IMR-90 (cell line): ENCODE measurements around the gene GPR180. TPM values are rescaled to one million over a fixed set of nuclear protein-coding genes. Genes with fewer than 3 reads are reported as not detected.

Experiments
- ATAC-seq: fragments of 200-7000 bp; cut with Tn5 transposase; 2 replicates; pipeline ENCODE4 v1.9.1; 2020; ENCODE audit warnings: low read depth, mild to moderate bottlenecking, moderate library complexity
- BruUV-seq: library from RNA; stranded (reverse); fragments of 400-500 nt; replicated peaks from 2 replicates; lab custom pipeline; 2021; lab: Mats Ljungman, UMichigan
- CTCF ChIA-PET: fragments of 300-600 bp; formaldehyde crosslinking; extraction: SDS; loops from one replicate; lab custom pipeline; 2021; ENCODE audit warnings: antibody characterized with exemption; lab: Yijun Ruan, JAX
- POLR2A ChIA-PET: fragments of 300-600 bp; sonication (Branson Sonifier 250); formaldehyde crosslinking; loops from one replicate; lab custom pipeline; 2022; ENCODE audit warnings: antibody characterized with exemption; ENCODE audit not compliant: unreplicated experiment; lab: Charles Lee
- DNase-seq: peaks from one replicate; pipeline ENCODE4 v3.0.0; 2013
- H2AFZ ChIP-seq: replicated peaks from 2 replicates; pipeline ENCODE3; 2013; ENCODE audit warnings: low read length, mild to moderate bottlenecking; ENCODE audit not compliant: poor library complexity
- H2AK5ac ChIP-seq: 2 replicates; pipeline ENCODE4 v1.6.1; 2013; ENCODE audit warnings: low read depth, low read length, inconsistent platforms
- H2AK9ac ChIP-seq: replicated peaks from 2 replicates; pipeline ENCODE3; 2013; ENCODE audit warnings: mild to moderate bottlenecking, low read depth, low read length, moderate library complexity; ENCODE audit not compliant: poor library complexity
- H2BK120ac ChIP-seq: 2 replicates; pipeline ENCODE4 v1.6.1; 2013; ENCODE audit warnings: low read depth, low read length, inconsistent platforms
- H2BK15ac ChIP-seq: 3 replicates; pipeline ENCODE4 v1.6.1; 2013; ENCODE audit warnings: low read depth, low read length, inconsistent platforms
- H2BK20ac ChIP-seq: 2 replicates; pipeline ENCODE4 v1.6.1; 2013; ENCODE audit warnings: low read depth, mild to moderate bottlenecking, inconsistent platforms, low read length, moderate library complexity
- H2BK5ac ChIP-seq: 2 replicates; pipeline ENCODE4 v1.6.1; 2013; ENCODE audit warnings: mild to moderate bottlenecking, low read depth, low read length, inconsistent platforms; ENCODE audit not compliant: poor library complexity, severe bottlenecking
- H3K14ac ChIP-seq: replicated peaks from 2 replicates; pipeline ENCODE4 v1.6.1; 2013; ENCODE audit warnings: low read depth, low read length, inconsistent platforms
- H3K18ac ChIP-seq: 2 replicates; pipeline ENCODE4 v1.6.1; 2013; ENCODE audit warnings: low read depth, low read length, control low read depth
- H3K23ac ChIP-seq: 2 replicates; pipeline ENCODE4 v1.6.1; 2013; ENCODE audit warnings: low read depth, low read length, inconsistent platforms
- H3K27ac ChIP-seq: 2 replicates; pipeline ENCODE4 v1.5.1; 2013; ENCODE audit warnings: mild to moderate bottlenecking, control low read depth, low read length; ENCODE audit not compliant: insufficient read depth
- H3K27me3 ChIP-seq: 2 replicates; pipeline ENCODE4 v1.6.1; 2013; ENCODE audit warnings: low read length; ENCODE audit not compliant: control insufficient read depth, insufficient read depth
- H3K36me3 ChIP-seq: 2 replicates; pipeline ENCODE4 v1.6.1; 2013; ENCODE audit warnings: low read length, mixed read lengths; ENCODE audit not compliant: control insufficient read depth, insufficient read depth
- H3K4ac ChIP-seq: 2 replicates; pipeline ENCODE4 v1.6.1; 2013; ENCODE audit warnings: low read depth, low read length, inconsistent platforms
- H3K4me1 ChIP-seq: 2 replicates; pipeline ENCODE4 v1.6.1; 2013; ENCODE audit warnings: low read length, mixed read lengths; ENCODE audit not compliant: control insufficient read depth, insufficient read depth
- H3K4me2 ChIP-seq: 2 replicates; pipeline ENCODE4 v1.6.1; 2013; ENCODE audit warnings: low read depth, mild to moderate bottlenecking, control low read depth, low read length, moderate library complexity
- H3K4me3 ChIP-seq: 2 replicates; pipeline ENCODE4 v1.5.1; 2013; ENCODE audit warnings: low read depth, mild to moderate bottlenecking, control low read depth, low read length, moderate library complexity; ENCODE audit not compliant: insufficient read depth
- H3K56ac ChIP-seq: 2 replicates; pipeline ENCODE4 v1.6.1; 2013; ENCODE audit warnings: low read length, inconsistent platforms; ENCODE audit not compliant: insufficient read depth; ENCODE audit errors: extremely low read depth
- H3K79me1 ChIP-seq, 2 experiments: 2 replicates each; pipeline ENCODE4 v1.6.1; 2013; ENCODE audit warnings: low read length in 2 of 2, inconsistent platforms in 1 of 2, low read depth in 1 of 2
- H3K9ac ChIP-seq: 2 replicates; pipeline ENCODE4 v1.6.1; 2013; ENCODE audit warnings: low read depth, low read length, control low read depth
- H3K9me1 ChIP-seq: 2 replicates; pipeline ENCODE4 v1.6.1; 2013; ENCODE audit warnings: low read length, inconsistent platforms; ENCODE audit not compliant: insufficient read depth
- H3K9me3 ChIP-seq: 2 replicates; pipeline ENCODE4 v1.6.1; 2013; ENCODE audit warnings: low read length; ENCODE audit not compliant: control insufficient read depth, insufficient read depth
- H4K20me1 ChIP-seq: 2 replicates; pipeline ENCODE4 v1.6.1; 2013; ENCODE audit warnings: low read length, inconsistent platforms; ENCODE audit not compliant: insufficient read depth
- H4K5ac ChIP-seq: 2 replicates; pipeline ENCODE4 v1.6.1; 2013; ENCODE audit warnings: mild to moderate bottlenecking, low read depth, low read length, control low read depth
- H4K8ac ChIP-seq, 2 experiments: 2 replicates each; pipeline ENCODE4 v1.6.1; 2013; ENCODE audit warnings: low read depth in 2 of 2, low read length in 2 of 2, control low read depth in 1 of 2, inconsistent platforms in 1 of 2
- H4K91ac ChIP-seq: 2 replicates; pipeline ENCODE4 v1.6.1; 2013; ENCODE audit warnings: low read depth, low read length, inconsistent platforms; ENCODE audit not compliant: insufficient read depth
- BHLHE40 ChIP-seq: fragments of 150-350 bp; IDR thresholded peaks from 2 replicates; pipeline ENCODE4 v1.6.1; 2016; ENCODE audit warnings: mild to moderate bottlenecking, low read depth, low read length
- CEBPB ChIP-seq: IDR thresholded peaks from 2 replicates; pipeline ENCODE4 v1.6.1; 2012; ENCODE audit warnings: low read depth, low read length, improper control_type of control experiment
- CHD1 ChIP-seq: IDR thresholded peaks from 2 replicates; pipeline ENCODE4 v1.6.1; 2012; ENCODE audit warnings: low read depth, low read length, improper control_type of control experiment
- CTCF ChIP-seq: conservative IDR thresholded peaks from 2 replicates; pipeline ENCODE4 v1.5.1; 2012; ENCODE audit warnings: mild to moderate bottlenecking, low read depth, low read length, improper control_type of control experiment
- ELK1 ChIP-seq: fragments of 150-350 bp; IDR thresholded peaks from 2 replicates; pipeline ENCODE4 v1.6.1; 2016; ENCODE audit warnings: low read depth, mild to moderate bottlenecking, low read length, moderate library complexity, borderline replicate concordance
- FOS ChIP-seq: fragments of 150-350 bp; IDR thresholded peaks from 2 replicates; pipeline ENCODE4 v1.6.1; 2016; ENCODE audit warnings: low read depth, low read length
- MAFK ChIP-seq: IDR thresholded peaks from 2 replicates; pipeline ENCODE4 v1.6.1; 2012; ENCODE audit warnings: low read depth, low read length, improper control_type of control experiment
- MAZ ChIP-seq: IDR thresholded peaks from 2 replicates; pipeline ENCODE4 v1.6.1; 2012; ENCODE audit warnings: low read depth, mild to moderate bottlenecking, low read length, improper control_type of control experiment, moderate library complexity, borderline replicate concordance
- MXI1 ChIP-seq: IDR thresholded peaks from 2 replicates; pipeline ENCODE4 v1.6.1; 2012; ENCODE audit warnings: low read depth, mild to moderate bottlenecking, low read length, moderate library complexity, borderline replicate concordance
- NFE2L2 ChIP-seq: fragments of 150-350 bp; IDR thresholded peaks from 2 replicates; pipeline ENCODE4 v1.6.1; 2016; ENCODE audit warnings: low read depth, mild to moderate bottlenecking, low read length
- POLR2A ChIP-seq: IDR thresholded peaks from 2 replicates; pipeline ENCODE4 v1.6.1; 2012; ENCODE audit warnings: mild to moderate bottlenecking, low read depth, low read length
- RAD21 ChIP-seq: IDR thresholded peaks from 2 replicates; pipeline ENCODE4 v1.6.1; 2012; ENCODE audit warnings: low read length, improper control_type of control experiment
- RCOR1 ChIP-seq: IDR thresholded peaks from 2 replicates; pipeline ENCODE4 v1.6.1; 2012; ENCODE audit warnings: mild to moderate bottlenecking, low read length, improper control_type of control experiment; ENCODE audit not compliant: insufficient replicate concordance
- RFX5 ChIP-seq: IDR thresholded peaks from 2 replicates; pipeline ENCODE4 v1.8.0; 2012; ENCODE audit warnings: low read depth, mild to moderate bottlenecking, low read length, moderate library complexity
- SMC3 ChIP-seq: fragments of 150-350 bp; IDR thresholded peaks from 2 replicates; pipeline ENCODE4 v1.6.1; 2016; ENCODE audit warnings: low read depth, mild to moderate bottlenecking, antibody characterized with exemption, low read length, moderate library complexity
- USF2 ChIP-seq: fragments of 150-350 bp; IDR thresholded peaks from 2 replicates; pipeline ENCODE4 v1.6.1; 2017; ENCODE audit warnings: mild to moderate bottlenecking, antibody characterized with exemption, low read length, low read depth
- WGBS, 2 experiments: methylation state at CpG; one replicate each; pipeline versions ENCODE4 v1.1.5 to v1.1.7; 2013; ENCODE audit warnings: missing lambda C conversion rate in 2 of 2; ENCODE audit not compliant: insufficient read length in 1 of 2; ENCODE audit errors: extremely low coverage in 2 of 2; 5-methylcytosine and 5-hydroxymethylcytosine counted together
- dilution Hi-C: fragments of 300-500 bp; cut with HindIII; formaldehyde crosslinking; loops from one replicate; pipeline ENCODE4 v1.14.3; 2018; ENCODE audit warnings: low sequenced_read_pairs; ENCODE audit not compliant: unreplicated experiment
- in situ Hi-C: fragments of 300-500 bp; cut with MboI; formaldehyde crosslinking; loops from 3 replicates; pipeline ENCODE4 v1.14.3; 2019; ENCODE audit warnings: low sequenced_read_pairs, inconsistent platforms, mixed read lengths
- intact Hi-C: fragments of 100-400 bp; cut with micrococcal nuclease; formaldehyde crosslinking; loops from 2 replicates; pipeline ENCODE4 v1.10.0; 2022
- polyA plus RNA-seq, 3 experiments: library from polyadenylated mRNA; depleted of rRNA; stranded (reverse); fragments of >200 nt; gene quantifications; 2 replicates each; pipeline ENCODE4 v1.2.3, GENCODE V29; 2012; ENCODE audit warnings: low replicate concordance in 1 of 3
- total RNA-seq: library from RNA; depleted of rRNA; stranded (reverse); fragments of >200 nt; gene quantifications from 2 replicates; pipeline ENCODE4 v1.2.3, GENCODE V29; 2012

GPR180 gene
- total and polyA plus RNA-seq, 2 of the 4 experiments (the other 2 are of a cell fraction): 2.8 to 10.8 TPM

- no peak overlapping the region for H4K5ac ChIP-seq
- ChIA-PET POLR2A (no interaction called here), CTCF (interaction anchor here (0.9 to 2.0 kb wide), 2 partner anchors 13 to 15 kb away, joined by 3 to 4 read pairs; no protein-coding TSS in a partner anchor)
- H3K27me3 ChIP-seq: peaks cover 24% of the 10 kb centered on the region
- no peak overlapping the region for H3K4ac ChIP-seq
- dilution Hi-C loops (no loop called here), intact Hi-C loops (no loop called here), in situ Hi-C loops (loop anchor here (25.0 kb wide), 1 partner anchor 740 kb away; no protein-coding TSS in a partner anchor)
- no peak overlapping the region for H4K8ac ChIP-seq
- H3K9me3 ChIP-seq: no peaks in the 10 kb centered on the region
- TF ChIP-seq BHLHE40 (no peak), CHD1 (no peak), FOS (no peak), SMC3 (no peak), USF2 (no peak), RFX5 (no peak), MAFK (no peak), CTCF (no peak), RAD21 (no peak), NFE2L2 (no peak), ELK1 (no peak), MAZ (no peak), MXI1 (no peak), POLR2A (no peak), CEBPB (no peak), RCOR1 (no peak)
- H3K14ac ChIP-seq: no peak overlapping the region
- no peak overlapping the region for H3K27ac ChIP-seq
- ATAC-seq (no peak), DNase-seq (no peak)
- no peak overlapping the region for H2AK9ac ChIP-seq
- no CpG with 5 or more reads among the region's 2 CpGs for WGBS, 2 experiments
- no peaks in the 10 kb centered on the region for H3K4me1 ChIP-seq
- no peak overlapping the region for H3K4me3 ChIP-seq
- BruUV-seq: no TSS peak
- H2AFZ ChIP-seq: no peak overlapping the region
- no peak overlapping the region for H3K4me2 ChIP-seq
- H2BK20ac ChIP-seq: no peak overlapping the region
- H3K56ac ChIP-seq: no peak overlapping the region
- H3K9me1 ChIP-seq: no peaks in the 10 kb centered on the region
- no peak overlapping the region for H3K9ac ChIP-seq
- no peak overlapping the region for H2AK5ac ChIP-seq
- H4K91ac ChIP-seq: no peak overlapping the region
- H3K18ac ChIP-seq: no peak overlapping the region
- H3K36me3 ChIP-seq: no peaks in the 10 kb centered on the region
- no peak overlapping the region for H3K23ac ChIP-seq
- H2BK5ac ChIP-seq: no peak overlapping the region
- no peak overlapping the region for H2BK120ac ChIP-seq
- H2BK15ac ChIP-seq: no peak overlapping the region
- H3K79me1 ChIP-seq: no peaks in the 10 kb centered on the region
- no peaks in the 10 kb centered on the region for H4K20me1 ChIP-seq
Measured at GRCh38 chr13:94672400-94672799, 70.7 kb downstream of the GPR180 start.
